Activated T-helper 1 cell treated with anti-CD3 and anti-CD28 coated beads, Interleukin-12 subunit alpha, Interleukin-12 subunit beta, Interleukin-2, Interleukin-4 antibody, amounts not matched to agents 30 ng/mL and 10 ng/mL and 1 ng/mL, durations not matched to agents 14 hours and 24 hours and 36 hours (primary cell): Measurements from ENCODE around the gene CNDP2. TPM values are rescaled to one million over a fixed set of nuclear protein-coding genes. Genes with fewer than 3 reads are reported as not detected.
"Not testable (repeated sequence)": the region's sequence is repeated elsewhere in the genome, so short reads cannot be mapped to it uniquely, and the experiment has no call there.

Experiments used
- DNase-seq: peaks from one replicate; pipeline ENCODE4 v3.0.0; 2021; ENCODE audit warnings: low spot score
- H3K27ac Mint-ChIP-seq: one replicate; pipeline ENCODE4 v1.8.0; 2021; ENCODE audit warnings: mild to moderate bottlenecking, mixed read lengths
- H3K27me3 Mint-ChIP-seq: one replicate; pipeline ENCODE4 v1.8.0; 2022; ENCODE audit warnings: mild to moderate bottlenecking, moderate library complexity, mixed read lengths; ENCODE audit not compliant: insufficient read depth
- H3K36me3 Mint-ChIP-seq: one replicate; pipeline ENCODE4 v1.8.0; 2021; ENCODE audit warnings: low read depth, mixed read lengths
- H3K4me1 Mint-ChIP-seq: one replicate; pipeline ENCODE4 v1.8.0; 2021; ENCODE audit warnings: low read depth, mixed read lengths
- H3K4me3 Mint-ChIP-seq: one replicate; pipeline ENCODE4 v1.8.0; 2021; ENCODE audit warnings: mild to moderate bottlenecking, moderate library complexity, mixed read lengths
- H3K9me3 Mint-ChIP-seq: one replicate; pipeline ENCODE4 v1.8.0; 2021; ENCODE audit warnings: mixed read lengths
- intact Hi-C: fragments of 100-400 bp; cut with micrococcal nuclease; formaldehyde crosslinking; loops from one replicate; pipeline ENCODE4 v1.15.1; 2024
- total RNA-seq: library from RNA; stranded (reverse); gene quantifications from 2 replicates; pipeline ENCODE4 v1.2.3, GENCODE V29; 2022

The CNDP2 gene
- total RNA-seq, 1 donor from 2014 or later, result 164 TPM

GRCh38 chr18:74497324-74497676, 1.1 kb downstream of the CNDP2 start:
- Mint-ChIP-seq H3K36me3 (peaks cover 28% of the 10 kb centered on the region), H3K27me3 (peaks cover 9% of the 10 kb centered on the region), H3K9me3 (no peaks in the 10 kb centered on the region), H3K4me1 (peaks cover 56% of the 10 kb centered on the region), H3K27ac (peak overlapping the region; percentile 55), H3K4me3 (peak overlapping the region; percentile 88)
- no peak for DNase-seq
- intact Hi-C loops, result loop anchor here (5.0 kb wide), 2 partner anchors 1880 to 1995 kb away; no protein-coding TSS in a partner anchor

- Mint-ChIP-seq H3K27me3 (peaks cover 9% of the 10 kb centered on the region), H3K4me1 (peaks cover 60% of the 10 kb centered on the region), H3K9me3 (no peaks in the 10 kb centered on the region), H3K27ac (peak overlapping the region; percentile 55), H3K4me3 (peak overlapping the region; percentile 88), H3K36me3 (peaks cover 32% of the 10 kb centered on the region)
- intact Hi-C loops, result loop anchor here (2.0 to 5.0 kb wide), 5 partner anchors 357 to 1995 kb away; no protein-coding TSS in a partner anchor
- no peak for DNase-seq
Observed at GRCh38 chr18:74497778-74498177, 1.6 kb downstream of the CNDP2 start.

- Mint-ChIP-seq H3K27me3 (peaks cover 4% of the 10 kb centered on the region), H3K4me3 (peak overlapping the region; percentile 88), H3K27ac (peak overlapping the region; percentile 99), H3K9me3 (no peaks in the 10 kb centered on the region), H3K36me3 (peaks cover 40% of the 10 kb centered on the region), H3K4me1 (peaks cover 67% of the 10 kb centered on the region)
- intact Hi-C loops, result loop anchor here (1.0 to 5.0 kb wide), 11 partner anchors 14 to 1993 kb away; partner anchors contain the start of genes TIMM21 and ZNF407
- peak; percentile 77 for DNase-seq
Observed at GRCh38 chr18:74498712-74499627, 2.8 kb downstream of the CNDP2 start.

GRCh38 chr18:74499633-74500032, 3.5 kb downstream of the CNDP2 start:
- Mint-ChIP-seq H3K36me3 (peaks cover 43% of the 10 kb centered on the region), H3K4me1 (peaks cover 67% of the 10 kb centered on the region), H3K27ac (peak overlapping the region; percentile 99), H3K4me3 (peak overlapping the region; percentile 88), H3K27me3 (peaks cover 2% of the 10 kb centered on the region), H3K9me3 (no peaks in the 10 kb centered on the region)
- DNase-seq, result peak; percentile 54
- intact Hi-C loops, result loop anchor here (1.0 to 5.0 kb wide), 11 partner anchors 14 to 1993 kb away; partner anchors contain the start of genes TIMM21 and ZNF407

- intact Hi-C loops, result no loop called here
- Mint-ChIP-seq H3K9me3 (no peaks in the 10 kb centered on the region), H3K27me3 (no peaks in the 10 kb centered on the region), H3K4me3 (peak overlapping the region; percentile 88), H3K36me3 (peaks cover 45% of the 10 kb centered on the region), H3K27ac (peak overlapping the region; percentile 99), H3K4me1 (peaks cover 66% of the 10 kb centered on the region)
- no peak for DNase-seq
Observed at GRCh38 chr18:74500372-74500771, 4.2 kb downstream of the CNDP2 start.

GRCh38 chr18:74500774-74501173, 4.6 kb downstream of the CNDP2 start:
- Mint-ChIP-seq H3K4me3 (peak overlapping the region; percentile 88), H3K36me3 (peaks cover 47% of the 10 kb centered on the region), H3K27ac (peak overlapping the region; percentile 99), H3K4me1 (peaks cover 62% of the 10 kb centered on the region)
- intact Hi-C loops, H3K27me3 Mint-ChIP-seq, H3K9me3 Mint-ChIP-seq, DNase-seq: not testable (repeated sequence)

- H3K9me3 Mint-ChIP-seq, result no peaks in the 10 kb centered on the region
- no peak for DNase-seq
- intact Hi-C loops, result no loop called here
- H3K4me1 Mint-ChIP-seq, result peaks cover 60% of the 10 kb centered on the region
- no peaks in the 10 kb centered on the region for H3K27me3 Mint-ChIP-seq
- peak overlapping the region; percentile 67 for H3K27ac Mint-ChIP-seq
- H3K4me3 Mint-ChIP-seq, result peak overlapping the region; percentile 88
- H3K36me3 Mint-ChIP-seq, result peaks cover 46% of the 10 kb centered on the region
Observed at GRCh38 chr18:74501386-74501785, 5.2 kb downstream of the CNDP2 start.

- peaks cover 56% of the 10 kb centered on the region for H3K36me3 Mint-ChIP-seq
- DNase-seq, result no peak
- no peak overlapping the region for H3K4me3 Mint-ChIP-seq
- H3K9me3 Mint-ChIP-seq, result no peaks in the 10 kb centered on the region
- intact Hi-C loops, result no loop called here
- H3K4me1 Mint-ChIP-seq, result peaks cover 56% of the 10 kb centered on the region
- H3K27ac Mint-ChIP-seq, result no peak overlapping the region
- H3K27me3 Mint-ChIP-seq, result no peaks in the 10 kb centered on the region
Observed at GRCh38 chr18:74503137-74503536, 7.0 kb downstream of the CNDP2 start.

GRCh38 chr18:74505776-74506175, 9.6 kb downstream of the CNDP2 start:
- DNase-seq, result no peak
- intact Hi-C loops, result no loop called here
- H3K4me1 Mint-ChIP-seq, result peaks cover 31% of the 10 kb centered on the region
- no peak overlapping the region for H3K4me3 Mint-ChIP-seq
- H3K27me3 Mint-ChIP-seq, result no peaks in the 10 kb centered on the region
- no peaks in the 10 kb centered on the region for H3K9me3 Mint-ChIP-seq
- H3K36me3 Mint-ChIP-seq, result peaks cover 67% of the 10 kb centered on the region
- H3K27ac Mint-ChIP-seq, result no peak overlapping the region

GRCh38 chr18:74506448-74507084, 10.4 kb downstream of the CNDP2 start:
- no peak for DNase-seq
- no peak overlapping the region for H3K4me3 Mint-ChIP-seq
- H3K9me3 Mint-ChIP-seq, result no peaks in the 10 kb centered on the region
- intact Hi-C loops, result no loop called here
- peaks cover 63% of the 10 kb centered on the region for H3K36me3 Mint-ChIP-seq
- H3K4me1 Mint-ChIP-seq, result peaks cover 23% of the 10 kb centered on the region
- no peaks in the 10 kb centered on the region for H3K27me3 Mint-ChIP-seq
- H3K27ac Mint-ChIP-seq, result peak overlapping the region; percentile 60

- no peak for DNase-seq
- no peaks in the 10 kb centered on the region for H3K27me3 Mint-ChIP-seq
- peaks cover 23% of the 10 kb centered on the region for H3K4me1 Mint-ChIP-seq
- H3K27ac Mint-ChIP-seq, result no peak overlapping the region
- H3K4me3 Mint-ChIP-seq, result no peak overlapping the region
- H3K9me3 Mint-ChIP-seq, result no peaks in the 10 kb centered on the region
- intact Hi-C loops, result no loop called here
- peaks cover 59% of the 10 kb centered on the region for H3K36me3 Mint-ChIP-seq
Observed at GRCh38 chr18:74507097-74507881, 11.1 kb downstream of the CNDP2 start.

GRCh38 chr18:74507927-74508326, 11.8 kb downstream of the CNDP2 start:
- intact Hi-C loops, result no loop called here
- no peak overlapping the region for H3K4me3 Mint-ChIP-seq
- H3K4me1 Mint-ChIP-seq, result peaks cover 17% of the 10 kb centered on the region
- no peaks in the 10 kb centered on the region for H3K9me3 Mint-ChIP-seq
- H3K36me3 Mint-ChIP-seq, result peaks cover 60% of the 10 kb centered on the region
- no peaks in the 10 kb centered on the region for H3K27me3 Mint-ChIP-seq
- no peak overlapping the region for H3K27ac Mint-ChIP-seq
- no peak for DNase-seq
